ENCODE results near the gene SERPINI1.

DNA sequence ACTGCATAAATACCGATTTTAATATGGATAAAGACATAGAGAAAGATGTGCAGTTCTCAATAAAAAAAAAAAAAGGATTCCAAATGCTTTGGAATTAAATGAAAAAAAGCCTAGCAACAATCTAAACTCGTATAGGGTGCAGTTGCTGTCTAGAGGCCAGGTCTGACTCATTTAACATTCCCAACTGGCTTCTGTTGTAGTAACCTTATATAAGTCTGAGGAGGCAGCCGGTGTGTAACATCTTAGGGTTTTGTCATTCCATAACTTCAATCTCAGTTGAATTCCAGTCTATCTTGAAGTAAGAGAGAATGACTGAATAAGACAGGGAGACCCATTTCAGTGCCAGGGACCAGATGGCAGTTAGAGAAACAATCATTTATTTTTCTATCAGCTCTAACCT lies 7.3 kb upstream of the SERPINI1 start:
- TF ChIP-seq, protein P1, sequence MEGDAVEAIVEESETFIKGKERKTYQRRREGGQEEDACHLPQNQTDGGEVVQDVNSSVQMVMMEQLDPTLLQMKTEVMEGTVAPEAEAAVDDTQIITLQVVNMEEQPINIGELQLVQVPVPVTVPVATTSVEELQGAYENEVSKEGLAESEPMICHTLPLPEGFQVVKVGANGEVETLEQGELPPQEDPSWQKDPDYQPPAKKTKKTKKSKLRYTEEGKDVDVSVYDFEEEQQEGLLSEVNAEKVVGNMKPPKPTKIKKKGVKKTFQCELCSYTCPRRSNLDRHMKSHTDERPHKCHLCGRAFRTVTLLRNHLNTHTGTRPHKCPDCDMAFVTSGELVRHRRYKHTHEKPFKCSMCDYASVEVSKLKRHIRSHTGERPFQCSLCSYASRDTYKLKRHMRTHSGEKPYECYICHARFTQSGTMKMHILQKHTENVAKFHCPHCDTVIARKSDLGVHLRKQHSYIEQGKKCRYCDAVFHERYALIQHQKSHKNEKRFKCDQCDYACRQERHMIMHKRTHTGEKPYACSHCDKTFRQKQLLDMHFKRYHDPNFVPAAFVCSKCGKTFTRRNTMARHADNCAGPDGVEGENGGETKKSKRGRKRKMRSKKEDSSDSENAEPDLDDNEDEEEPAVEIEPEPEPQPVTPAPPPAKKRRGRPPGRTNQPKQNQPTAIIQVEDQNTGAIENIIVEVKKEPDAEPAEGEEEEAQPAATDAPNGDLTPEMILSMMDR (IDR thresholded peaks at IDR 0.05) = no peak
- no peak for TF ChIP-seq POLR2A (IDR thresholded peaks at IDR 0.05)
